HCT116 (cell line): ENCODE measurements around the gene RGL2.

Source experiments
- ELF1 ChIP-seq: IDR thresholded peaks from 2 replicates; pipeline ENCODE4 v1.6.1; 2012; ENCODE audit warnings: low read depth, borderline replicate concordance
- FOSL1 ChIP-seq: IDR thresholded peaks from 2 replicates; pipeline ENCODE4 v1.6.1; 2012; ENCODE audit warnings: low read depth
- POLR2A ChIP-seq: IDR thresholded peaks from 2 replicates; pipeline ENCODE4 v1.7.0; 2011; ENCODE audit warnings: borderline replicate concordance; ENCODE audit not compliant: insufficient read depth, insufficient read length; ENCODE audit errors: extremely low read depth
- POLR2AphosphoS5 ChIP-seq: IDR thresholded peaks from 2 replicates; pipeline ENCODE4 v1.6.1; 2011; ENCODE audit warnings: mild to moderate bottlenecking, low read depth, low read length, moderate library complexity
- RAD21 ChIP-seq: IDR thresholded peaks from 2 replicates; pipeline ENCODE4 v1.6.1; 2012; ENCODE audit warnings: low read depth, mild to moderate bottlenecking
- TF ChIP-seq, protein P1 (sequence below), 3 experiments: fragments of 200-600 bp in 1 of 3; sonication (generic) in 1 of 3; IDR thresholded peaks in 2 of 3; conservative IDR thresholded peaks in 1 of 3; 2 replicates each; pipeline ENCODE4 v1.5.1; 2012 to 2017; ENCODE audit warnings: low read depth in 2 of 3, low read length in 2 of 3, antibody characterized with exemption in 1 of 3, borderline replicate concordance in 1 of 3, control low read depth in 1 of 3, mild to moderate bottlenecking in 1 of 3, mixed read lengths in 1 of 3, mixed run types in 1 of 3, moderate library complexity in 1 of 3; ENCODE audit not compliant: insufficient read depth in 1 of 3
- TF ChIP-seq, protein P2 (sequence below): IDR thresholded peaks from 2 replicates; pipeline ENCODE4 v1.6.1; 2012; ENCODE audit warnings: low read depth

DNA sequence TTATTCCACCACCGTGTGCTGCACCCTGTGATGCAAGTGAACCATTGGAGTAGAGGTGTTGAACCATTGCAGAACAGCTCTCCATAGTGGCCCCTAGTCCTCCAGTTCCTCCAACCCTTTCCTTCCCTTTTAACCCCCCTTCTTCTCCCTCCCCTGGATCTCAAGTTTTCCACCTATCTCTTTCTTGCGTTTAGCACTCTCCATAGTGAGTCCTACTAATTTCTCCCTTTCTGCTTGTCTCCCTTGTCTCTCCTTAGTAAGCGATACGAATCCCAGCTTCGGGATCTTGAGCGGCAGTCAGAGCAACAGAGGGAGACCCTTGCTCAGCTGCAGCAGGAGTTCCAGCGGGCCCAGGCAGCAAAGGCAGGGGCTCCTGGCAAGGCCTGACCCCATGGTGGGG is 8.3 kb downstream of the RGL2 start:
- no peak for TF ChIP-seq POLR2A
- no peak for TF ChIP-seq ELF1
- no peak for TF ChIP-seq FOSL1
- TF ChIP-seq, protein P1, sequence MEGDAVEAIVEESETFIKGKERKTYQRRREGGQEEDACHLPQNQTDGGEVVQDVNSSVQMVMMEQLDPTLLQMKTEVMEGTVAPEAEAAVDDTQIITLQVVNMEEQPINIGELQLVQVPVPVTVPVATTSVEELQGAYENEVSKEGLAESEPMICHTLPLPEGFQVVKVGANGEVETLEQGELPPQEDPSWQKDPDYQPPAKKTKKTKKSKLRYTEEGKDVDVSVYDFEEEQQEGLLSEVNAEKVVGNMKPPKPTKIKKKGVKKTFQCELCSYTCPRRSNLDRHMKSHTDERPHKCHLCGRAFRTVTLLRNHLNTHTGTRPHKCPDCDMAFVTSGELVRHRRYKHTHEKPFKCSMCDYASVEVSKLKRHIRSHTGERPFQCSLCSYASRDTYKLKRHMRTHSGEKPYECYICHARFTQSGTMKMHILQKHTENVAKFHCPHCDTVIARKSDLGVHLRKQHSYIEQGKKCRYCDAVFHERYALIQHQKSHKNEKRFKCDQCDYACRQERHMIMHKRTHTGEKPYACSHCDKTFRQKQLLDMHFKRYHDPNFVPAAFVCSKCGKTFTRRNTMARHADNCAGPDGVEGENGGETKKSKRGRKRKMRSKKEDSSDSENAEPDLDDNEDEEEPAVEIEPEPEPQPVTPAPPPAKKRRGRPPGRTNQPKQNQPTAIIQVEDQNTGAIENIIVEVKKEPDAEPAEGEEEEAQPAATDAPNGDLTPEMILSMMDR (IDR thresholded peaks at IDR 0.05 in 2 of 3, conservative IDR thresholded peaks at IDR 0.05 in 1 of 3; ENCODE audit: borderline replicate concordance in 1 of 3, insufficient read depth in 1 of 3, low read depth in 2 of 3, low read length in 2 of 3), result no peak
- no peak for TF ChIP-seq POLR2AphosphoS5
- no peak for TF ChIP-seq RAD21
- TF ChIP-seq, protein P2, sequence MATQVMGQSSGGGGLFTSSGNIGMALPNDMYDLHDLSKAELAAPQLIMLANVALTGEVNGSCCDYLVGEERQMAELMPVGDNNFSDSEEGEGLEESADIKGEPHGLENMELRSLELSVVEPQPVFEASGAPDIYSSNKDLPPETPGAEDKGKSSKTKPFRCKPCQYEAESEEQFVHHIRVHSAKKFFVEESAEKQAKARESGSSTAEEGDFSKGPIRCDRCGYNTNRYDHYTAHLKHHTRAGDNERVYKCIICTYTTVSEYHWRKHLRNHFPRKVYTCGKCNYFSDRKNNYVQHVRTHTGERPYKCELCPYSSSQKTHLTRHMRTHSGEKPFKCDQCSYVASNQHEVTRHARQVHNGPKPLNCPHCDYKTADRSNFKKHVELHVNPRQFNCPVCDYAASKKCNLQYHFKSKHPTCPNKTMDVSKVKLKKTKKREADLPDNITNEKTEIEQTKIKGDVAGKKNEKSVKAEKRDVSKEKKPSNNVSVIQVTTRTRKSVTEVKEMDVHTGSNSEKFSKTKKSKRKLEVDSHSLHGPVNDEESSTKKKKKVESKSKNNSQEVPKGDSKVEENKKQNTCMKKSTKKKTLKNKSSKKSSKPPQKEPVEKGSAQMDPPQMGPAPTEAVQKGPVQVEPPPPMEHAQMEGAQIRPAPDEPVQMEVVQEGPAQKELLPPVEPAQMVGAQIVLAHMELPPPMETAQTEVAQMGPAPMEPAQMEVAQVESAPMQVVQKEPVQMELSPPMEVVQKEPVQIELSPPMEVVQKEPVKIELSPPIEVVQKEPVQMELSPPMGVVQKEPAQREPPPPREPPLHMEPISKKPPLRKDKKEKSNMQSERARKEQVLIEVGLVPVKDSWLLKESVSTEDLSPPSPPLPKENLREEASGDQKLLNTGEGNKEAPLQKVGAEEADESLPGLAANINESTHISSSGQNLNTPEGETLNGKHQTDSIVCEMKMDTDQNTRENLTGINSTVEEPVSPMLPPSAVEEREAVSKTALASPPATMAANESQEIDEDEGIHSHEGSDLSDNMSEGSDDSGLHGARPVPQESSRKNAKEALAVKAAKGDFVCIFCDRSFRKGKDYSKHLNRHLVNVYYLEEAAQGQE, result no peak
